ENCODE measurements around the gene FAM219A. TPM values are rescaled to one million over a fixed set of nuclear protein-coding genes. Genes with fewer than 3 reads are reported as not detected.

The FAM219A gene
- total RNA-seq, 1 experiment from 2014 or later: 38.6 TPM

- no peak for DNase-seq (ENCODE audit: low read depth, low spot score)
- CTCF ChIA-PET: no interaction called here
- H3K36me3 ChIP-seq (ENCODE audit: control insufficient read depth, insufficient read depth, low read length): no peaks in the 10 kb centered on the region
- peaks cover 8% of the 10 kb centered on the region for H3K4me1 ChIP-seq (ENCODE audit: control insufficient read depth, insufficient read depth, low read length)
- no peaks in the 10 kb centered on the region for H3K9me3 ChIP-seq (ENCODE audit: control insufficient read depth, insufficient read depth, low read depth, low read length)
- ATAC-seq: no peak
- in situ Hi-C loops (cut with HindIII; ENCODE audit: low pct_unique_long_range_greater_than_20kb, low sequenced_read_pairs) (no loop called here), intact Hi-C loops (cut with micrococcal nuclease; ENCODE audit: unreplicated experiment) (no loop called here)
- no peak for TF ChIP-seq SIN3A (IDR thresholded peaks at IDR 0.05; ENCODE audit: borderline replicate concordance, insufficient read depth, low read depth, low read length)
- no peak for TF ChIP-seq REST (IDR thresholded peaks at IDR 0.05; ENCODE audit: insufficient read depth in 1 of 2, low read depth in 2 of 2, low read length in 1 of 2)
- no peak for TF ChIP-seq POLR2AphosphoS5 (IDR thresholded peaks at IDR 0.05; ENCODE audit: low read depth, low read length)
- no peak for TF ChIP-seq TCF7L2 (IDR thresholded peaks at IDR 0.05; ENCODE audit: low read depth, low read length)
- no peak for TF ChIP-seq CTCF (IDR thresholded peaks at IDR 0.05)
- no peak overlapping the region for H3K4me3 ChIP-seq (ENCODE audit: low read depth in 2 of 2, low read length in 2 of 2)
- no TSS peak for BruUV-seq (replicated peaks)
- H3K27ac ChIP-seq (ENCODE audit: low read length): no peak overlapping the region
- H3K27me3 ChIP-seq (ENCODE audit: control insufficient read depth, insufficient read depth, low read length): no peaks in the 10 kb centered on the region
- POLR2A ChIA-PET: no interaction called here
Measured at GRCh38 chr9:34463098-34463900, 4.9 kb upstream of the FAM219A start.

- intact Hi-C loops (cut with micrococcal nuclease; ENCODE audit: unreplicated experiment): no loop called here
- CTCF ChIA-PET: no interaction called here
- POLR2A ChIA-PET: interaction anchor here (0.7 kb wide), 1 partner anchor 23 kb away, joined by 3 read pairs; no protein-coding TSS in a partner anchor
- H3K4me3 ChIP-seq (ENCODE audit: low read depth in 2 of 2, low read length in 2 of 2): no peak overlapping the region
- ATAC-seq (no peak), DNase-seq (ENCODE audit: low read depth, low spot score) (no peak)
- H3K36me3 ChIP-seq (ENCODE audit: control insufficient read depth, insufficient read depth, low read length): no peaks in the 10 kb centered on the region
- no TSS peak for BruUV-seq (replicated peaks)
- H3K9me3 ChIP-seq (ENCODE audit: control insufficient read depth, insufficient read depth, low read depth, low read length): no peaks in the 10 kb centered on the region
- TF ChIP-seq TCF7L2 (IDR thresholded peaks at IDR 0.05; ENCODE audit: low read depth, low read length): no peak
- TF ChIP-seq SIN3A (IDR thresholded peaks at IDR 0.05; ENCODE audit: borderline replicate concordance, insufficient read depth, low read depth, low read length): no peak
- TF ChIP-seq POLR2AphosphoS5 (IDR thresholded peaks at IDR 0.05; ENCODE audit: low read depth, low read length): no peak
- TF ChIP-seq CTCF (IDR thresholded peaks at IDR 0.05): no peak
- no peak for TF ChIP-seq REST (IDR thresholded peaks at IDR 0.05; ENCODE audit: insufficient read depth in 1 of 2, low read depth in 2 of 2, low read length in 1 of 2)
- H3K27ac ChIP-seq (ENCODE audit: low read length): no peak overlapping the region
- peaks cover 14% of the 10 kb centered on the region for H3K4me1 ChIP-seq (ENCODE audit: control insufficient read depth, insufficient read depth, low read length)
- H3K27me3 ChIP-seq (ENCODE audit: control insufficient read depth, insufficient read depth, low read length): no peaks in the 10 kb centered on the region
- in situ Hi-C loops (cut with HindIII; ENCODE audit: low pct_unique_long_range_greater_than_20kb, low sequenced_read_pairs): no loop called here
Measured at GRCh38 chr9:34459941-34460340, 1.6 kb upstream of the FAM219A start.
